ENCODE results near the gene KCTD2. TPM values are rescaled to one million over a fixed set of nuclear protein-coding genes. Genes with fewer than 3 reads are reported as not detected.
A peak's percentile ranks its signal among the peaks of the same experiment; 100 is the strongest.

The KCTD2 gene
- total and polyA plus RNA-seq, 9 of the 15 experiments (the other 6 are each of a cell fraction or from before 2014, with no cell fraction given) = 1.7 to 32.9 (median 15.8) TPM

DNA sequence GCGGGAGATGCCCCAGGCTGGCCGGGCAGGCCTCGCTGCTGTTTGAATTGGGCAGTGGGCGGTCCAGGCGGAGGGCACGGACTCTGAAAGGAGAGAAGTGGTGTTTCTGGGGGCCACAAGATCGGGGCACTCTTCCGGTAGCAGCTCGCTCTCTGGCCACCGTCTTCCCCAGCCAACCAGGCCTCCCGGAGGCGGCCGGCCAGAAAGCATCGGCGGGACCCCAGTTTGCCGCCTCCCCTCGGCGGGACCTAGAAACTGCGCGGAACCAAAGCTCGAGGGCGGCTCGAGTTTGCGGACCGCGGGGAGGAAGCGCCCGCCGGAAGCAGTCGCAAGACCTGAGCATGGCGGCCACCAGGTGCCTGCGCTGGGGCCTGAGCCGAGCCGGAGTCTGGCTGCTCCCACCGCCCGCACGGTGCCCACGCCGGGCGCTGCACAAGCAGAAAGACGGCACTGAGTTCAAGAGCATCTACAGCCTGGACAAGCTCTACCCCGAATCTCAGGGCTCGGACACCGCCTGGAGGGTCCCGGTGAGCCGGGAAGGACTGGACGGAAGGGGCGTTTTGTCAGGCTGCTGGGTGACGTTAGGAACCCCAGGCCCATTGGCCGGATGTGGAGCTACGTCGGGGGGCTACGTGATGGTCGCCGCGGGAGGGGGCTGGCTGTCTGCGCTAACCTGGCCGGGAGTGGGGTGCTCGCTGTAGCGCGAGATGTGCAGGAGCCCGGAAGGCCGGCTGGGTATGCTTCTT, 34.5 kb upstream of the KCTD2 start, which contains the start of gene MRPL58 (continued):
- TF ChIP-seq NFYB (IDR thresholded peaks at IDR 0.05; ENCODE audit: extremely low read depth, insufficient read length) (no peak), JUN (IDR thresholded peaks at IDR 0.05; ENCODE audit: borderline replicate concordance, low read depth, low read length) (peak; percentile 63), JUN (CRISPR knock-in tag; IDR thresholded peaks at IDR 0.05; ENCODE audit: borderline replicate concordance) (no peak; the same call in 1 of the 2 replicates), SAFB2 (IDR thresholded peaks at IDR 0.05; ENCODE audit: borderline replicate concordance, low read depth, low read length, severe bottlenecking) (no peak), SMARCE1 (IDR thresholded peaks at IDR 0.05) (no peak), CBFA2T2 (conservative IDR thresholded peaks at IDR 0.05) (no peak), ZNF311 (CRISPR knock-in tag; IDR thresholded peaks at IDR 0.05) (no peak; the same call in 1 of the 2 replicates), PTTG1 (tag; IDR thresholded peaks at IDR 0.05; ENCODE audit: low read depth) (no peak), POLR2B (IDR thresholded peaks at IDR 0.05; ENCODE audit: low read depth, partially characterized antibody) (peak; percentile 82), SAP30 (IDR thresholded peaks at IDR 0.05; ENCODE audit: borderline replicate concordance, insufficient read depth, low read depth, low read length, poor library complexity, severe bottlenecking) (peak; percentile 45), YBX1 (IDR thresholded peaks at IDR 0.05) (no peak), ZNF263 (CRISPR knock-in tag; IDR thresholded peaks at IDR 0.05; ENCODE audit: borderline replicate concordance) (peak; percentile 63; the same call in 1 of the 2 replicates), ZNF764 (CRISPR knock-in tag; IDR thresholded peaks at IDR 0.05; ENCODE audit: low read depth) (peak; percentile 77), LARP7 (IDR thresholded peaks at IDR 0.05) (0 out of 2 replicates have a peak, but pooled peaks have one; percentile 8)
- TF ChIP-seq, protein P1, sequence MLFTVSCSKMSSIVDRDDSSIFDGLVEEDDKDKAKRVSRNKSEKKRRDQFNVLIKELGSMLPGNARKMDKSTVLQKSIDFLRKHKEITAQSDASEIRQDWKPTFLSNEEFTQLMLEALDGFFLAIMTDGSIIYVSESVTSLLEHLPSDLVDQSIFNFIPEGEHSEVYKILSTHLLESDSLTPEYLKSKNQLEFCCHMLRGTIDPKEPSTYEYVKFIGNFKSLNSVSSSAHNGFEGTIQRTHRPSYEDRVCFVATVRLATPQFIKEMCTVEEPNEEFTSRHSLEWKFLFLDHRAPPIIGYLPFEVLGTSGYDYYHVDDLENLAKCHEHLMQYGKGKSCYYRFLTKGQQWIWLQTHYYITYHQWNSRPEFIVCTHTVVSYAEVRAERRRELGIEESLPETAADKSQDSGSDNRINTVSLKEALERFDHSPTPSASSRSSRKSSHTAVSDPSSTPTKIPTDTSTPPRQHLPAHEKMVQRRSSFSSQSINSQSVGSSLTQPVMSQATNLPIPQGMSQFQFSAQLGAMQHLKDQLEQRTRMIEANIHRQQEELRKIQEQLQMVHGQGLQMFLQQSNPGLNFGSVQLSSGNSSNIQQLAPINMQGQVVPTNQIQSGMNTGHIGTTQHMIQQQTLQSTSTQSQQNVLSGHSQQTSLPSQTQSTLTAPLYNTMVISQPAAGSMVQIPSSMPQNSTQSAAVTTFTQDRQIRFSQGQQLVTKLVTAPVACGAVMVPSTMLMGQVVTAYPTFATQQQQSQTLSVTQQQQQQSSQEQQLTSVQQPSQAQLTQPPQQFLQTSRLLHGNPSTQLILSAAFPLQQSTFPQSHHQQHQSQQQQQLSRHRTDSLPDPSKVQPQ (CRISPR knock-in tag; IDR thresholded peaks at IDR 0.05; ENCODE audit: borderline replicate concordance) = no peak
- TF ChIP-seq, protein P2, sequence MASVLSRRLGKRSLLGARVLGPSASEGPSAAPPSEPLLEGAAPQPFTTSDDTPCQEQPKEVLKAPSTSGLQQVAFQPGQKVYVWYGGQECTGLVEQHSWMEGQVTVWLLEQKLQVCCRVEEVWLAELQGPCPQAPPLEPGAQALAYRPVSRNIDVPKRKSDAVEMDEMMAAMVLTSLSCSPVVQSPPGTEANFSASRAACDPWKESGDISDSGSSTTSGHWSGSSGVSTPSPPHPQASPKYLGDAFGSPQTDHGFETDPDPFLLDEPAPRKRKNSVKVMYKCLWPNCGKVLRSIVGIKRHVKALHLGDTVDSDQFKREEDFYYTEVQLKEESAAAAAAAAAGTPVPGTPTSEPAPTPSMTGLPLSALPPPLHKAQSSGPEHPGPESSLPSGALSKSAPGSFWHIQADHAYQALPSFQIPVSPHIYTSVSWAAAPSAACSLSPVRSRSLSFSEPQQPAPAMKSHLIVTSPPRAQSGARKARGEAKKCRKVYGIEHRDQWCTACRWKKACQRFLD (CRISPR knock-in tag; IDR thresholded peaks at IDR 0.05) = no peak; the same call in 1 of the 2 replicates
- TF ChIP-seq, protein P3, sequence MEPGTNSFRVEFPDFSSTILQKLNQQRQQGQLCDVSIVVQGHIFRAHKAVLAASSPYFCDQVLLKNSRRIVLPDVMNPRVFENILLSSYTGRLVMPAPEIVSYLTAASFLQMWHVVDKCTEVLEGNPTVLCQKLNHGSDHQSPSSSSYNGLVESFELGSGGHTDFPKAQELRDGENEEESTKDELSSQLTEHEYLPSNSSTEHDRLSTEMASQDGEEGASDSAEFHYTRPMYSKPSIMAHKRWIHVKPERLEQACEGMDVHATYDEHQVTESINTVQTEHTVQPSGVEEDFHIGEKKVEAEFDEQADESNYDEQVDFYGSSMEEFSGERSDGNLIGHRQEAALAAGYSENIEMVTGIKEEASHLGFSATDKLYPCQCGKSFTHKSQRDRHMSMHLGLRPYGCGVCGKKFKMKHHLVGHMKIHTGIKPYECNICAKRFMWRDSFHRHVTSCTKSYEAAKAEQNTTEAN (CRISPR knock-in tag; IDR thresholded peaks at IDR 0.05) = no peak
- TF ChIP-seq, protein P4, sequence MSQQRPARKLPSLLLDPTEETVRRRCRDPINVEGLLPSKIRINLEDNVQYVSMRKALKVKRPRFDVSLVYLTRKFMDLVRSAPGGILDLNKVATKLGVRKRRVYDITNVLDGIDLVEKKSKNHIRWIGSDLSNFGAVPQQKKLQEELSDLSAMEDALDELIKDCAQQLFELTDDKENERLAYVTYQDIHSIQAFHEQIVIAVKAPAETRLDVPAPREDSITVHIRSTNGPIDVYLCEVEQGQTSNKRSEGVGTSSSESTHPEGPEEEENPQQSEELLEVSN (IDR thresholded peaks at IDR 0.05; ENCODE audit: borderline replicate concordance in 1 of 2, extremely low read depth in 1 of 2, insufficient read depth in 1 of 2, insufficient read length in 1 of 2, low read depth in 1 of 2, low read length in 1 of 2, poor library complexity in 1 of 2, severe bottlenecking in 1 of 2) = peak; percentile 46 to 78
- TF ChIP-seq, protein P5, sequence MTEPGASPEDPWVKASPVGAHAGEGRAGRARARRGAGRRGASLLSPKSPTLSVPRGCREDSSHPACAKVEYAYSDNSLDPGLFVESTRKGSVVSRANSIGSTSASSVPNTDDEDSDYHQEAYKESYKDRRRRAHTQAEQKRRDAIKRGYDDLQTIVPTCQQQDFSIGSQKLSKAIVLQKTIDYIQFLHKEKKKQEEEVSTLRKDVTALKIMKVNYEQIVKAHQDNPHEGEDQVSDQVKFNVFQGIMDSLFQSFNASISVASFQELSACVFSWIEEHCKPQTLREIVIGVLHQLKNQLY (CRISPR knock-in tag; conservative IDR thresholded peaks at IDR 0.05) = no peak
